Heart left ventricle (tissue), 16 donors: ENCODE data around the gene COX10. TPM values are rescaled to one million over a fixed set of nuclear protein-coding genes. Genes with fewer than 3 reads are reported as not detected.

Experiments
- ATAC-seq, 4 donors: fragments of 200-7000 bp; cut with Tn5 transposase; one replicate each; pipeline ENCODE4 v1.9.1; 2020 to 2022; ENCODE audit warnings: moderate library complexity in 4 of 4, mild to moderate bottlenecking in 3 of 4, moderate number of reproducible peaks in 1 of 4
- DNase-seq, 5 donors: peaks; one replicate each; pipeline ENCODE4 v3.0.0-alpha.2; 2020
- H3K27ac ChIP-seq, 12 donors: fragments of 200-600 bp; sonication (generic) in 4 of 12; one replicate each; pipeline versions ENCODE4 v1.5.0 to v1.8.0; 2016 to 2022; ENCODE audit warnings: mild to moderate bottlenecking in 2 of 12
- H3K27me3 ChIP-seq, 9 donors: fragments of 200-600 bp; sonication (generic) in 2 of 9; one replicate each; pipeline versions ENCODE4 v1.5.1 to v1.8.0; 2016 to 2022; ENCODE audit warnings: mild to moderate bottlenecking in 3 of 9
- H3K36me3 ChIP-seq, 9 donors: fragments of 200-600 bp; sonication (generic) in 2 of 9; one replicate each; pipeline versions ENCODE4 v1.5.0 to v1.8.0; 2018 to 2022; ENCODE audit warnings: mild to moderate bottlenecking in 2 of 9
- H3K4me1 ChIP-seq, 12 donors: fragments of 200-600 bp; sonication (generic) in 4 of 12; one replicate each; pipeline versions ENCODE4 v1.5.0 to v1.8.0; 2016 to 2022; ENCODE audit warnings: mild to moderate bottlenecking in 3 of 12
- H3K4me3 ChIP-seq, 12 donors: fragments of 200-600 bp; sonication (generic) in 4 of 12; one replicate each; pipeline versions ENCODE4 v1.5.0 to v1.8.0; 2017 to 2022; ENCODE audit warnings: mild to moderate bottlenecking in 9 of 12, moderate library complexity in 4 of 12
- H3K9me3 ChIP-seq, 12 donors: fragments of 200-600 bp; sonication (generic) in 4 of 12; one replicate each; pipeline versions ENCODE4 v1.5.0 to v1.8.0; 2016 to 2022; ENCODE audit warnings: mild to moderate bottlenecking in 1 of 12
- POLR2A ChIP-seq, 2 donors: fragments of 450-650 bp; IDR thresholded peaks; one replicate each; pipeline ENCODE4 v1.6.1; 2017; ENCODE audit warnings: antibody characterized with exemption in 2 of 2, mild to moderate bottlenecking in 2 of 2, moderate library complexity in 2 of 2
- WGBS, 4 donors: extraction: QIAGEN DNeasy Blood & Tissue Kit in 2 of 4; methylation state at CpG; one replicate each; pipeline versions ENCODE4 v1.1.5 to v1.1.7; 2013 to 2018; 5-methylcytosine and 5-hydroxymethylcytosine counted together
- intact Hi-C, 10 donors: fragments of 100-400 bp; cut with DNase I; formaldehyde crosslinking; loops; one replicate each; pipeline versions ENCODE4 v1.11.1 to v1.14.2; 2022
- polyA plus RNA-seq, 2 donors: library from polyadenylated mRNA; stranded (reverse); fragments of 200-250 nt; gene quantifications; one replicate each; pipeline ENCODE4 v1.2.3, GENCODE V29; 2013
- total RNA-seq, 9 donors: library from RNA; depleted of rRNA in 2 of 9; stranded (reverse); fragments of >200 nt in 2 of 9; fragmentation: NEBNext Ultra II Directional in 3 of 9; extraction: Animal tissue kit (Norgen Biotek cat#: 25700) in 3 of 9; gene quantifications; one replicate each; pipeline versions ENCODE4 v1.1.0 to v1.2.4, GENCODE V29; 2016 to 2023
- TF ChIP-seq, protein P1 (sequence below), 12 donors: fragments of 200-600 bp; sonication (generic) in 4 of 12; IDR thresholded peaks; one replicate each; pipeline versions ENCODE4 v1.5.0 to v1.8.0; 2018 to 2022; ENCODE audit warnings: antibody characterized with exemption in 12 of 12, mild to moderate bottlenecking in 5 of 12
- donor health status: ischemic (EF 13 %, LVEDD 7.1; RV severe dilation, severe dysfunction).
- donor health status: healthy with polysubstance abuse.
- donor health status: DM: no; HTN: yes; CAD: no.
- donor health status: DM: no; HTN: no; CAD: no.
- donor health status: ischemic (EF 25% LVEDD 6.9; RV normal size, moderate dysfunction).
- donor health status: ischemic (EF 25% LVEDD 5.7; RV mildly dilated, moderate dysfunction).
- donor health status: healthy.
- donor health status: DM: yes; HTN: yes; CAD: no.
- donor health status: ischemic (EF 35%, LVEDD 5.7; RV mildly dilated, moderate dysfunction).
- donor health status: nonischemic (EF 11% LVEDD 7.7; RV severe dilation, severe dysfunction).
- donor health status: DM: yes; HTN: yes; CAD: no.
- donor health status: PGD.
- donor health status: ischemic (EF 29% LVEDD 5.4; RV normal size, mild dysfunction).
- donor health status: nonischemic (EF 23%, LVEDD 6.1; RV moderate dilation, normal function).

COX10 gene
- total and polyA plus RNA-seq, 11 donors, result 17.8 to 96.0 (median 48.6) TPM

GRCh38 chr17:14205992-14206461, 136.7 kb downstream of the COX10 start:
- peak overlapping the region in 10 of 12 donors; percentile 42 to 83 (median 58) for H3K27ac ChIP-seq
- peaks cover 0 to 32% (median 20%) of the 10 kb centered on the region in 9 donors for H3K36me3 ChIP-seq
- peak; percentile 94 to 98 (median 96) for ATAC-seq

GRCh38 chr17:14206891-14207290, 137.6 kb downstream of the COX10 start:
- peaks cover 0 to 32% (median 20%) of the 10 kb centered on the region in 9 donors for H3K36me3 ChIP-seq
- intact Hi-C loops, result loop anchor here in 5 of 10 donors (10.0 kb wide), 5 partner anchors 112 to 612 kb away; partner anchors contain the start of gene COX10 (in 1 of the 5)
- ATAC-seq, result no peak

More at GRCh38 chr17:14205992-14206461, 136.7 kb downstream of the COX10 start:
- H3K27me3 ChIP-seq, result no peaks in the 10 kb centered on the region
- no peaks in the 10 kb centered on the region for H3K9me3 ChIP-seq
- DNase-seq, result peak; percentile 66 to 95 (median 85)
- intact Hi-C loops, result loop anchor here in 5 of 10 donors (10.0 kb wide), 5 partner anchors 111 to 611 kb away; partner anchors contain the start of gene COX10 (in 1 of the 5)
- no peak overlapping the region for H3K4me3 ChIP-seq
- H3K4me1 ChIP-seq, result peaks cover 0 to 50% (median 10%) of the 10 kb centered on the region in 12 donors
- TF ChIP-seq, protein P1, sequence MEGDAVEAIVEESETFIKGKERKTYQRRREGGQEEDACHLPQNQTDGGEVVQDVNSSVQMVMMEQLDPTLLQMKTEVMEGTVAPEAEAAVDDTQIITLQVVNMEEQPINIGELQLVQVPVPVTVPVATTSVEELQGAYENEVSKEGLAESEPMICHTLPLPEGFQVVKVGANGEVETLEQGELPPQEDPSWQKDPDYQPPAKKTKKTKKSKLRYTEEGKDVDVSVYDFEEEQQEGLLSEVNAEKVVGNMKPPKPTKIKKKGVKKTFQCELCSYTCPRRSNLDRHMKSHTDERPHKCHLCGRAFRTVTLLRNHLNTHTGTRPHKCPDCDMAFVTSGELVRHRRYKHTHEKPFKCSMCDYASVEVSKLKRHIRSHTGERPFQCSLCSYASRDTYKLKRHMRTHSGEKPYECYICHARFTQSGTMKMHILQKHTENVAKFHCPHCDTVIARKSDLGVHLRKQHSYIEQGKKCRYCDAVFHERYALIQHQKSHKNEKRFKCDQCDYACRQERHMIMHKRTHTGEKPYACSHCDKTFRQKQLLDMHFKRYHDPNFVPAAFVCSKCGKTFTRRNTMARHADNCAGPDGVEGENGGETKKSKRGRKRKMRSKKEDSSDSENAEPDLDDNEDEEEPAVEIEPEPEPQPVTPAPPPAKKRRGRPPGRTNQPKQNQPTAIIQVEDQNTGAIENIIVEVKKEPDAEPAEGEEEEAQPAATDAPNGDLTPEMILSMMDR (IDR thresholded peaks at IDR 0.05), result no peak
- TF ChIP-seq POLR2A (IDR thresholded peaks at IDR 0.05), result no peak
- WGBS, 4 donors, result 56 to 65% (median 61%) methylated on average over 11 to 13 of the region's 13 CpGs

GRCh38 chr17:14207791-14208190, 138.5 kb downstream of the COX10 start:
- intact Hi-C loops, result loop anchor here in 5 of 10 donors (10.0 kb wide), 5 partner anchors 113 to 613 kb away; partner anchors contain the start of gene COX10 (in 1 of the 5)
- H3K27ac ChIP-seq, result no peak overlapping the region
- H3K36me3 ChIP-seq, result peaks cover 0 to 32% (median 20%) of the 10 kb centered on the region in 9 donors
- H3K9me3 ChIP-seq, result no peaks in the 10 kb centered on the region
- ATAC-seq, result no peak
- no peak for DNase-seq
- 94 to 96% (median 96%) methylated on average over 5 of the region's 5 CpGs for WGBS, 4 donors
- H3K27me3 ChIP-seq, result no peaks in the 10 kb centered on the region
- TF ChIP-seq POLR2A (IDR thresholded peaks at IDR 0.05), result no peak
- TF ChIP-seq, protein P1 (IDR thresholded peaks at IDR 0.05), result no peak
- peaks cover 0 to 33% (median 6%) of the 10 kb centered on the region in 12 donors for H3K4me1 ChIP-seq
- no peak overlapping the region for H3K4me3 ChIP-seq

More at GRCh38 chr17:14206891-14207290, 137.6 kb downstream of the COX10 start:
- Histone ChIP-seq H3K9me3 (no peaks in the 10 kb centered on the region), H3K27me3 (no peaks in the 10 kb centered on the region), H3K4me1 (peaks cover 0 to 41% (median 6%) of the 10 kb centered on the region in 12 donors), H3K4me3 (no peak overlapping the region), H3K27ac (no peak overlapping the region)
- no peak for TF ChIP-seq POLR2A (IDR thresholded peaks at IDR 0.05)
- TF ChIP-seq, protein P1 (IDR thresholded peaks at IDR 0.05), result no peak
- DNase-seq, result no peak
- 96 to 98% (median 97%) methylated on average over 27 to 29 of the region's 29 CpGs for WGBS, 4 donors

DNA sequence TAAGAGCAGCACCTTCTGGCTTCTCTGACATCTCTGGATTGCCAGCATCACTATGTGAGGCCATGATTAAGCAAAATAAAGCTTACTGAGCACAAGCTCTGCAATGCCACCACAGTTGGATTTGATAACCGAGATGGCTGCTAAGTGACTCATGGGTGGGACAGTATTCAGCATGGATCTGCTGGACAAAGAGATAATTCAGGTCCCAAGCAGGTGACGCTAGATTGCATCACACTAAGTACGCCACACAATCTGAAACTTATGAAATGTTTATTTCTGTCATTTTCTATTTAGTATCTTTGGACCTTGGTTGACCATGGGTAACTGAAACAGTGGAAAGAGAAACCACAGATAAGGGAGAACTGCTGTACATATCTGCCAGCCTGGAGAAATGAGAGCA, 139.9 kb downstream of the COX10 start:
- H3K36me3 ChIP-seq, result peaks cover 0 to 32% (median 20%) of the 10 kb centered on the region in 9 donors
- H3K4me3 ChIP-seq, result no peak overlapping the region
- 84 to 90% (median 90%) methylated on average over 3 of the region's 3 CpGs for WGBS, 4 donors
- TF ChIP-seq, protein P1 (IDR thresholded peaks at IDR 0.05), result no peak
- TF ChIP-seq POLR2A (IDR thresholded peaks at IDR 0.05), result no peak
- no peak overlapping the region for H3K27ac ChIP-seq
- H3K27me3 ChIP-seq, result no peaks in the 10 kb centered on the region
- no peaks in the 10 kb centered on the region for H3K9me3 ChIP-seq
- no peak for ATAC-seq
- intact Hi-C loops, result loop anchor here in 5 of 10 donors (10.0 kb wide), 5 partner anchors 114 to 614 kb away; partner anchors contain the start of gene COX10 (in 1 of the 5)
- DNase-seq, result no peak
- peaks cover 0 to 22% (median 6%) of the 10 kb centered on the region in 12 donors for H3K4me1 ChIP-seq
